Hematopoietic multipotent progenitor cell treated with erythropoietin and hydrocortisone succinate and interleukin-3 and kit ligand, for 4 days (in vitro differentiated cells): ENCODE results near the gene VWA1.
"Not testable (repeated sequence)": the region's sequence is repeated elsewhere in the genome, so short reads cannot be mapped to it uniquely, and the experiment has no call there.

Source experiments
- DNase-seq: peaks from one replicate; pipeline ENCODE4 v3.0.0-alpha.2; 2015

VWA1 gene

GRCh38 chr1:1437033-1437903 lies 1.8 kb downstream of the VWA1 start:
- no peak for DNase-seq

GRCh38 chr1:1437904-1438376 lies 2.5 kb downstream of the VWA1 start:
- DNase-seq, result peak; percentile 46

GRCh38 chr1:1438531-1439381 lies 3.3 kb downstream of the VWA1 start:
- no peak for DNase-seq

- no peak for DNase-seq
Measured at GRCh38 chr1:1439546-1440261, 4.2 kb downstream of the VWA1 start.

- DNase-seq, result no peak
Measured at GRCh38 chr1:1440262-1441001, 4.9 kb downstream of the VWA1 start.

- peak; percentile 74 for DNase-seq
Measured at GRCh38 chr1:1441002-1441888, 5.8 kb downstream of the VWA1 start.

GRCh38 chr1:1442069-1442770 lies 6.7 kb downstream of the VWA1 start:
- DNase-seq, result no peak

GRCh38 chr1:1446631-1447030 lies 11.1 kb downstream of the VWA1 start:
- DNase-seq, result not testable (repeated sequence)

GRCh38 chr1:1449099-1449739 lies 13.7 kb downstream of the VWA1 start, which contains the start of gene ATAD3C:
Gene ATAD3C, plus strand, starts transcription at chr1:1449689. Its CDS starts 995 bp downstream, at chr1:1450684.
- DNase-seq, result no peak

- DNase-seq, result not testable (repeated sequence)
Measured at GRCh38 chr1:1450616-1451015, 15.1 kb downstream of the VWA1 start.

- DNase-seq, result no peak
Measured at GRCh38 chr1:1451696-1452364, 16.3 kb downstream of the VWA1 start.

GRCh38 chr1:1452365-1452739 lies 16.9 kb downstream of the VWA1 start:
- DNase-seq, result not testable (repeated sequence)

- no peak for DNase-seq
Measured at GRCh38 chr1:1452882-1453281, 17.4 kb downstream of the VWA1 start.

GRCh38 chr1:1454286-1455056 lies 19.0 kb downstream of the VWA1 start:
- DNase-seq, result not testable (repeated sequence)

- DNase-seq, result no peak
Measured at GRCh38 chr1:1455366-1455884, 19.9 kb downstream of the VWA1 start.

- DNase-seq, result not testable (repeated sequence)
Measured at GRCh38 chr1:1455934-1456333, 20.4 kb downstream of the VWA1 start.

GRCh38 chr1:1456683-1457255 lies 21.3 kb downstream of the VWA1 start:
- not testable (repeated sequence) for DNase-seq

- not testable (repeated sequence) for DNase-seq
Measured at GRCh38 chr1:1459156-1459555, 23.7 kb downstream of the VWA1 start.
